ENCODE measurements around the gene STIM1.

STIM1 gene

GRCh38 chr11:3853545-3853842 is 2.0 kb upstream of the STIM1 start (continued):
- no peak for TF ChIP-seq PATZ1 (CRISPR knock-in tag; IDR thresholded peaks at IDR 0.05; ENCODE audit: borderline replicate concordance)
- no peak for TF ChIP-seq SNAI2 (CRISPR knock-in tag; IDR thresholded peaks at IDR 0.05)

GRCh38 chr11:3853899-3854659 is 1.4 kb upstream of the STIM1 start:
- no peak for TF ChIP-seq OSR1 (CRISPR knock-in tag; IDR thresholded peaks at IDR 0.05)
- TF ChIP-seq CREB5 (CRISPR knock-in tag; IDR thresholded peaks at IDR 0.05; ENCODE audit: low read depth), result no peak
- no peak for TF ChIP-seq CSRNP3 (CRISPR knock-in tag; IDR thresholded peaks at IDR 0.05)
- TF ChIP-seq ZFP30 (CRISPR knock-in tag; IDR thresholded peaks at IDR 0.05), result no peak
- no peak for TF ChIP-seq ISL1 (CRISPR knock-in tag; IDR thresholded peaks at IDR 0.05)
- TF ChIP-seq TSHZ2 (CRISPR knock-in tag; IDR thresholded peaks at IDR 0.05), result no peak
- no peak for TF ChIP-seq GLIS3 (CRISPR knock-in tag; IDR thresholded peaks at IDR 0.05)
- TF ChIP-seq POU6F1 (CRISPR knock-in tag; IDR thresholded peaks at IDR 0.05; ENCODE audit: borderline replicate concordance, low read depth), result no peak
- no peak for TF ChIP-seq ZNF8 (CRISPR knock-in tag; IDR thresholded peaks at IDR 0.05)
- TF ChIP-seq SNAI2 (CRISPR knock-in tag; IDR thresholded peaks at IDR 0.05), result no peak
- no peak for TF ChIP-seq ZNF70 (CRISPR knock-in tag; IDR thresholded peaks at IDR 0.05)
- TF ChIP-seq PPARA (CRISPR knock-in tag; IDR thresholded peaks at IDR 0.05; ENCODE audit: borderline replicate concordance), result no peak
- no peak for TF ChIP-seq ARNTL (CRISPR knock-in tag; IDR thresholded peaks at IDR 0.05; ENCODE audit: borderline replicate concordance, low read depth)
- TF ChIP-seq BACH2 (CRISPR knock-in tag; IDR thresholded peaks at IDR 0.05; ENCODE audit: borderline replicate concordance), result no peak
- TF ChIP-seq ZC3H10 (CRISPR knock-in tag; IDR thresholded peaks at IDR 0.05), result no peak
- ATAC-seq, result no peak

- no peak for TF ChIP-seq TCF4 (CRISPR knock-in tag; IDR thresholded peaks at IDR 0.05; ENCODE audit: borderline replicate concordance)
- no peak for TF ChIP-seq CSDC2 (CRISPR knock-in tag; IDR thresholded peaks at IDR 0.05)
- no peak for TF ChIP-seq RARB (CRISPR knock-in tag; IDR thresholded peaks at IDR 0.05)
- TF ChIP-seq CREB5 (CRISPR knock-in tag; IDR thresholded peaks at IDR 0.05; ENCODE audit: low read depth), result no peak
- no peak for TF ChIP-seq ARNTL (CRISPR knock-in tag; IDR thresholded peaks at IDR 0.05; ENCODE audit: borderline replicate concordance, low read depth)
- no peak for TF ChIP-seq ZNF70 (CRISPR knock-in tag; IDR thresholded peaks at IDR 0.05)
- TF ChIP-seq ESRRG (CRISPR knock-in tag; IDR thresholded peaks at IDR 0.05), result no peak
- TF ChIP-seq ZNF8 (CRISPR knock-in tag; IDR thresholded peaks at IDR 0.05), result no peak
- TF ChIP-seq ZFP3 (CRISPR knock-in tag; IDR thresholded peaks at IDR 0.05), result no peak
- TF ChIP-seq PATZ1 (CRISPR knock-in tag; IDR thresholded peaks at IDR 0.05; ENCODE audit: borderline replicate concordance), result no peak
- no peak for TF ChIP-seq ZC3H10 (CRISPR knock-in tag; IDR thresholded peaks at IDR 0.05)
- ATAC-seq, result no peak
These were observed 846 bp upstream of the STIM1 start for GRCh38 chr11:3854660-3854976.

All from SK-N-SH treated with all-trans-retinoic acid at 6 μM for 48 hours (cell line).